Islet precursor cell (in vitro differentiated cells): ENCODE measurements around the gene TMEM174.
A peak's percentile ranks its signal among the peaks of the same experiment; 100 is the strongest.

Experiments used
- DNase-seq: peaks from one replicate; pipeline ENCODE4 v3.0.0-alpha.2; 2018

TMEM174 gene, protein sequence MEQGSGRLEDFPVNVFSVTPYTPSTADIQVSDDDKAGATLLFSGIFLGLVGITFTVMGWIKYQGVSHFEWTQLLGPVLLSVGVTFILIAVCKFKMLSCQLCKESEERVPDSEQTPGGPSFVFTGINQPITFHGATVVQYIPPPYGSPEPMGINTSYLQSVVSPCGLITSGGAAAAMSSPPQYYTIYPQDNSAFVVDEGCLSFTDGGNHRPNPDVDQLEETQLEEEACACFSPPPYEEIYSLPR

DNA sequence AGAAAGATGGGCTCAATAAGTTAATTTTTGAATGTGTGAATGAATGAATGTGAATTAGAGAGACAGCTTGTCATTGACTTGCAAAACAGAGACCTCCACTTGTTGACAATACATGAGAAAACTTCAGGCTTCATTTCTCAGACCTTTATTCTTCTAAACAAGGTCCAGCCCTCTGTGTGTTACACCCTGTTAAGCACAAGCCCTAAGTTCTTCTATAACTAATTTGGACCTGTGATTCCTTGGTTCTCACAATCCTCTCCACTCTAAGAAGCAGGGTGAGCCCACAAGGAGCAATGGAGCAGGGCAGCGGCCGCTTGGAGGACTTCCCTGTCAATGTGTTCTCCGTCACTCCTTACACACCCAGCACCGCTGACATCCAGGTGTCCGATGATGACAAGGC, at the start of gene TMEM174:
Gene TMEM174 (plus strand): TSS at position 243 of the 400 bp plus-strand sequence. CDS start 51 bp downstream, at position 294.
- DNase-seq: no peak

DNA sequence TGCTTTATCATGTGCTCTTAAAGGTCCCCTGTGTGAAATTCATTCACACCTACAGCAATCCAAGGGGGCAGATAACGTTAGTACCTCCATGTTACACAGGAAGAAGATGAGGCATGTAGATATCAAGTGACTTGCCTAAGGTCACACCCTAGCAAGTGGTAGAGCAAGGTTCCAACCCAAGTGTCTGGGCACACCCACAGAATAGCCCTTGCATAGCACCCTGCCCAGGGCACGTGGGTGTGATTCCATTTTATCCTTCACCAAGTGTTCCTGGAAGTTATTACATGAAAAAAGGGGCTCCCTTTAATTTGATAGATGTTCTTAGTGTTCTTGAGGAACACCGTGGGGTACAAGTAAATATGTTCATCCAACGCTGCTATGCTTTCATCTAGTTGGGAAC, 47.7 kb upstream of the TMEM174 start:
- no peak for DNase-seq

DNA sequence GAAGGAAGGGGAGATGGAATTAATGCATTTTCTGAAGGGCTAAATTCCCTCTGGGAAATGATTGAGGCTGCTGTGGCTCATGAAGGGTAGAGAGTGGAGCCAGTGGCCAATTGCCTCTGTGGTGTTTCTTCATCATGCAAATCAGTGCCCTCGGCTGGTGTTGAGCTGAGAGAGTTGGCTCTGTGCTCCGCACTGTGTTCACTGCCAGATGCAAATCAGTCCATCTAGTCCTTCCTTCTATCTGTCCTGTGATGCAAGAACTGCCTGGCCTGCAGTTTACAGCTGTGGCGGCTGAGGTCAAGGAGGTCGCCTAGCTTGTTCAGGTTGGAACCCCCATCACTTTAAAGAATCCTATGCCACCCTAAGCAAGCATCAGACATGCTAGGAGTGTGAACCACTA, 46.6 kb upstream of the TMEM174 start:
- no peak for DNase-seq

DNA sequence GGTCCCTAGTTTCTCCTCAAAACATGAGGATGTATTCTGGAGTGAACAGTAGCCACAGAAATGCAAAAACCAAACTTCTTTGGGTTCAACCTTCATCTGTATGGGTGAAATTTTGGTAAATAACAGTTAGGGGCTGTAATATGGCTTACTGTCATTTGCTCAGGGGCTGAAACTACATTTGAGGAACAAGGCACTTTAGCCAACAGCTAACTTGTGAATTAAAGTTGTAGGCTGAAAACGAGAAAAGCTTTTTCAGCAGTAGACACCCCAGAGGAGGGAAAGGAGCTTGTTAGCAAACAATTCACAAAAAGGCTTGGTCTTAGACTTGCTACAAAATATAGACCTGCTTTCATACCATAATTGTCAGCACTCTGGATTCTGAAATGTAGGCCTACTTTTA, 46.0 kb upstream of the TMEM174 start:
- DNase-seq: no peak

DNA sequence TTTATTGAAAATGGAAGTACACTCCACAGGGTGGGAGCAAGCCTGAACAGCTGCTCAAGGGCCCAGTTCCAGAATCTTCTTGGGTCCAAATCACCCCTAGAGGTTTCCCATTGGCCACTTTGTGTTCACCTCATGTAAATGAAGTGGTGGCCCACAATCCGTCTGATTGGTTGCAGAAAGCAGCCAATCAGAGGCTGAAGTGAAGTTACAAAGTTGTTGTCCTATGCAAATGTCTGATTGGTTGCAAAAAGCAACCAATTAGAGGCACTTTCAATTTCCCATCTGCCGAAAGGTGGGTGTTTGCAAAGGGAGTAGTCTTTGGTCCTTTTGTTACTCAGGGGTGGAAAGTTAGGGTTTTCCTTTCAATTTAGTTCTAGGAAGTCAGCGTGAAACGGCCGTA, 43.9 kb upstream of the TMEM174 start:
- peak; percentile 20 for DNase-seq

DNA sequence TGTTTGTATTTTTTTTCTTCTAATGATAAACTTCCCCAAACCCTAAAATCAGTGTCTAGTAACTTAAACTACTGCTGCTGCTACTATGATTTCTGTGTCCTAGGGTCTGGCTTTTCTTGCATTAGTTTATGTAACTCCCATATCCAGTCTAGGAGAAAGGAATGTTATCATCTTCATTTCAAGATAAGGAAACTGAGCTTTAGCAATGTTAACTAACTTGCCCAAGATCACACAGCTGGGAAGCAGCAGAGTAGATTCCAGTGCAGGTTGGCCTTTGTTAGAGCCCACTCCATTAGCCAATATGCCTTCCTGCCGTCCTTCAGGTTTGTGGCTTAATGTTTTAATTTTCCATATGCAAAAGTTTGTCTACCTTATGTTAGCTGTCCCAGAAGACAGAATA, 42.2 kb upstream of the TMEM174 start:
- no peak for DNase-seq

DNA sequence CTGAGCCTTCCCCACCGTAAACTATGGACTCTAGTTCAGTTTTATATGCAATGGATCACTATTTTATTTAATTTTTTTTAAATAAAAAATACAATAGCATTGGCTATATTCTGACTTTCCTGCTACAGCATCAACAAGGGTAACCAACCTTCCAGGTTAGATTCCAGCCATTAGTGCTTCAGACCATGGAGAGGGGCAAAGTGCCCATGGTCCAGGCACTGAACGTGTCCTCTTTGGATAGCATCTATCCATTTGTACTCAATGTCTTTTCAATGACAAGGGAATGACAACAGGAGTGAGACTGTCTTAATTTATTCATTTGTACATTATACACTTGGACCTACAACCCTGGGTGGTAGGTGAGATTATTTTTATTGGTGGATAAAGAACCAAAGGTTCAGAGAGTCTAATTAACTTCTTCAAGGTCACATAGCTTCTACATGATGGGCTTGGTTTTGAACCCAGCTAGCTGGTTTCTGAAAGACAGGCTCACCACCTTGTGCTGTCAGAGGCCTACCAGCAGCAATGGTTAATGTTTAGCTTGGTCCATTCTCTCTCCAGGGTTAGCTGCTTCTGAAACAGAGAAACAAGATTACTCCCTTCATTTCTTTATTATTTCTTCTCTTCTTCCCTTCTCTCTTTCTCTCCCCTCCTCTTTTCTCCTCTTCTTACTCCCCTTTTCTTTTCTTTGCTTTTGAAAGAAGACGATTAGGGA, 41.1 kb upstream of the TMEM174 start:
- no peak for DNase-seq

DNA sequence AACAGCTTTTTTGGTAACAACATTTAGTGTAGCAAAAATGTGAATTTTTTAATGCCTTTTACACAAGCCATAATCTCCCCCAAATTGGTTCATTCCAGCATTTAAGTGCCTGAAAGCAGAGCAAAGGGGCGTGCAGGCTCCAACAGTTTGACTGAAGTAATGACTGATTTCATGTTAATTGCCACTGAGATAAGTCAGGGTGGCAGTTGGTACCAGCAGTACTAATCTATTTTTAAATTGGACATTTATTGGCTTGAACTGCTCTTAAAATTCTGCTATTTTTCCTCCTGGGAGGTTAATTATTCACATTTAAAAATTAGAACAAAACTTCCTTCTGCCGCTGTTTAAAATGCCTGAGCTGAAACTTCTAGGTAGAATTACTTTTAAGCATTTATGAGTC, 40.2 kb upstream of the TMEM174 start:
- DNase-seq: no peak

DNA sequence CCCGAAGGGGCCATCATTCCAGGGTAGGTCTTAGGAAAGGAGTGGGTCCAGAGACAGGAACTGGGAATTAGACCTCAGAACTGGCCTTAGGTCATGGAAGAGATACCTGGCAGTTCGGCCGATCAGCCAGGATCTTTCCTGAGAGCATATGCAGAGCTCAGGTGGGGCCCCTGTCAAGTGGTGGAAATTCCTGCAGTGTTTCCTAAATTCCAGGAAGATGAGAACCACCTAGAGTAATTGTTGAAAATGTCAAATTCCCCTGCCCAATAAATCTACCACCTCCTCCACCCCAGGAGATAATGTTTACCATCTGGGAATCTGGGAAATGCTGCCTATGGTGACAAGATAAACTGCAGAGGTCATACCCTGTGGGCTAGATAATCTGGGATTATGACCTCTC, 38.0 kb upstream of the TMEM174 start:
- peak; percentile 64 for DNase-seq

DNA sequence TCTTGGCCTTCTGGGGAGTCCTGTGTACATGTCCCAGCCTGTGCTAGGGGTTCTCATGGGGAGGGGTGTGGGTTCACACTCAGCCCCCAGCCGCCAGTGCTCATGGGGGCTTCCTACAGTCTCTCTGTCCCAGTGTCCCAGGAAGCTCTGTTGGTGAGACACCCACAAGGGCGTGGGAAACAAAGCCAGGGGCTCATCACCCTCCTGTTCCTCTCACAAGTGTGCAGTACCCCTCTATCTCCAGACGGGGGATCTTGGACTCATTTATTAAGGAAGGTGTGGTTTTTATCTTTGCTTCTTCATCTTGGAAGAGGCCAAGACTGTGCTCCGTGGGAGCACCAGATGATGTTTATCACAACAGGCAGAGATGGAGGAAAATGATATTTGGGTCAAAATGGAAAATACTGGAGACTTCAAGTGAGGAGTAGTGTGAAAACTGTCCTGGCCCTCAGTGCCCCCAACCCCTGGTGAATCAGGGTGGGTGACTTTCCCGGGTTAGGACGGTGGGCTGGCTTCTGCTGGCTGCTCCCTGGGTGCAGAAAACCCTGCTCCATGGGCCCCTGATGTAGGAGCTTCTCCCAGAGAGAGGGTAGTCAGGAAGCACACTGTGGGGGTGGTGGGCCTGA, 37.5 kb upstream of the TMEM174 start:
- DNase-seq: no peak

DNA sequence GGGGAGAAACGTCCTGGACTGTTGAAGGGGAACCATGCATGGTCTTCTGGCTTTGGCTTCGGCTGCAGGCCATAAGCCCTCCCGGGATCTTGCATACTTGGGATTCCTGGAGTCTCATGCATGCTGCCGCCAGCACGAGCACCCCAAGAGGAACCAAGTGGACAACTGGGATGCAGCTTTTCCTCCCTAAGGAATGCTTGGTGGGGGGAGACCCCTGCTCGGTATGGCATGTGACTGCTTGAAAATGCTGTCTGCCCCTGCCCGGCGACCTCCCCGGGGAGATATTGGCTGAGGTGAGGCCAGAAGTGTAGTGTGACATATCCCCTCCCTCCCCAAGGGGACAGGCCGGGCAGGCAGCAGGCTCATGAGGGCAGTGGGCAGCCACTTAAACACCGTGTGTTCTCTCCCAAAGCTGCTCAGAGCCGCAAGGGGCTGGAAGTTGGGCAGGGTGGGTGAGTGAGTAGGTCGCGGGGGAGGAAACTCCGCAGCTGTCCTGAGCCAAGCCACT, 36.9 kb upstream of the TMEM174 start:
- peak; percentile 87 for DNase-seq

DNA sequence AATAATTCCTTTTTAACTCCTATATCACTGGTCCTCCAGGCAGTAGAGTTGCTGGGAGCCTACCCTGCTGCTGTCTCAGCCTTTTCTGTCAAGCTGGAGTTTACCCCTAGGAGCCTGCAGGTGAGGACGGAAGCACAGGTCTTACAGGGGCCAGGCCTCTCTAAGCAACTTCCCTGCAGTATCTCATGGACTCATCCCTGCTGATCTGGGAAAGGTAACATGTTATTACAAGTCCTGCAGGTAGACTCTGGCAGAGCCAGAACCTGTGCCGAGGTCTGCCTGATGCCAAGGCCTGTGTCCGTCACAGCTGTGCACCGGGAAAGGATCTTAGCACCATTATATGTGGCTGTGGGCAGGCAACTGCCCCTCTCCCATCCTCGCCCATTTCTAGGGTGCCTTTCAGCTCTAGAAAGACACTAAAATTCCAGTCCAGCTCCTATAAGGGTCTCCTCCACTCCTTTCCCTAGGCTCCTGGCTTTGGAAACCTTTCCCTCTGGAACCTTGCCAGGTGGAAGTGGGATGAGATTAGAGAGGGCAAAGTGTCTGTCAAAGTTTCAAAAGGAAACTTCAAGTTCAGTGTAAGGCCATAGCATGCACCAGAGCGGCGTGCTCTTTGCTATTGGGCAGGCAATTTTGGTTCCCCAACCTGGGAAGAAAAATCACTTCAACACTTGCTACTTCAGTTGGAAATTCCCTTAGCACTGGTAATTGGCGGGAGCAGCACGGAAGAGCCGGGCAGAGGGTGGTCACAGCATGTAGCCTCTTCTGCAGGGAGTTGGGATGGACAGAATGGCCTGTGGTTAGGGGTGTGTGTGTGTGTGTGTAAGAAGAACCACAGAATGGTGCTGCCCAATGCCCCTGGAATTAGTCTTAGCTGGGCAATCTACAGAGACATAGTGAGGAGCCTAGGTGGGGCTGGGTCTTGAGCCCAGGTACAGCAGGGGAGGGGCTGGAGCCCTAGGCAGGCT, 35.1 kb upstream of the TMEM174 start:
- no peak for DNase-seq

DNA sequence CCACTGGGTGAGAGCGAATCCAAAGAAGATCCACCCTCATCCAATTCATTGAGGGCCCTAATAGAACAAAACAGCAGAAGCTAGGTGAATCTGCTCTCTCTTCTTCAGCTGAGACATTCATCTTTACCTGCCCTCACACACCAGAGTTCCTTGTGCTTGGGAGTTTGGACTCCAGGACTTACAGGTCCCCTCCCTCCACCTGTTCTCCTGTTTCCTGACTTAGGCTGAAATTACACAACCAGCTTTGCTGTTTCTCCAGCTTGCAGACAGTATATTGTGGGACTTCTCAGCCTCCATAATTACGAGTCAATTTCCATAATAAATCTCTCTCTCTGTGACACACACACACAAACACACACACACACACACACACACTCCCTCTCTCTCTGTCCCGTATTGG, 33.5 kb upstream of the TMEM174 start:
- no peak for DNase-seq

DNA sequence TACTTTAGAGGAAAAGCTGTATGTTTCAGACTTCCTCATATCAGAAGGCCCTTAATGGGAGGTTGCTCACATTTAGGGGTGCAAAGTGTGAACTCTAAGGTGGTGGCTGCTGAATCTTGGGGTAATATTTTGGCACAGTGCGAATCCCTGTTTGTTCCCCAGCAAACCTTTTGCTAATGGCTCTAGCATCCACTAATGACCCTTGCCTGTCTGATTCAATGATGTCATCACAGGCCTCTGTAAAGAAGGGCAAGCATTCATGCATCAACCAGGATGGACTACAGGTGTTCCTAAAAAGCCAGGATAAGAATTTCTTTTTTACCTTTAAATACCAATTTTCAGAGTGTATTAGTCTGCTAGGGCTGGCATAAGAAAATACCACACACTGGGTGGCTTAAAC, 32.2 kb upstream of the TMEM174 start:
- DNase-seq: no peak

DNA sequence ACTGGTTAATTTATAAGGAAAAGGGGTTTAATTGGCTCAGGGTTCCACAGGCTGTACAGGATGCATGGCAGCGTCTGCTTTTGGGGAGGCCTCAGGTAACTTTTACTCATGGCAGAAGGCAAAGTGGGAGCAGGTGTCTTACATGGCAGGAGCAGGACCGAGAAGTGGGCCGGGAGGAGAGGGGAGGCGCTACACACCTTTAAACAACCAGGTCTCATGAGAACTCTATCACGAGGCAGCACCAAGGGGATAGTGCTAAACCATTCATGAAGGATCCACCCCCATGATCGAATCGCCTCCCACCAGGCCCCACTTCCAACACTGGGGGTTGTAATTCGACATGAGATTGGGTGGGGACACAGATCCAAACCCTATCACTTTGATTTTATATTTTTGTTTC, 31.0 kb upstream of the TMEM174 start:
- DNase-seq: no peak

DNA sequence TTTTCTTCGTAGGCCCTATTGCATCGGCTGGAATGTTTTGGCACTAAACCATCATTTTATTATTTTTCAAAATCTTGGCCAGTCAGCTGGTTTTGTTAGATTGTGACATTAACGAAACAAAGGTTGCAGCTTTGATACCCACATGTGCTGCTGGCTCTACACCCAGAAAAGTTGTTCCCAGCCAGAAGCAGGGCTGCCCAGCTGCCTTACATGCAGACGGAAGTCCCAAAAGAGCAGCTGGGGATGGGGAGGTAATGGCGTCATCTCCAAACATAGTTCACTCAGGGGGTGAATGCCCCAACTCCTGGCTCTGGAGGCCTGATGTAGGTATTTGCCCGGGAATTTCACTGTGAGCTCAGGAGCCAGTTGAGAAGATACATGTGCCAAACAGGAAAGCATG, 29.3 kb upstream of the TMEM174 start:
- no peak for DNase-seq

DNA sequence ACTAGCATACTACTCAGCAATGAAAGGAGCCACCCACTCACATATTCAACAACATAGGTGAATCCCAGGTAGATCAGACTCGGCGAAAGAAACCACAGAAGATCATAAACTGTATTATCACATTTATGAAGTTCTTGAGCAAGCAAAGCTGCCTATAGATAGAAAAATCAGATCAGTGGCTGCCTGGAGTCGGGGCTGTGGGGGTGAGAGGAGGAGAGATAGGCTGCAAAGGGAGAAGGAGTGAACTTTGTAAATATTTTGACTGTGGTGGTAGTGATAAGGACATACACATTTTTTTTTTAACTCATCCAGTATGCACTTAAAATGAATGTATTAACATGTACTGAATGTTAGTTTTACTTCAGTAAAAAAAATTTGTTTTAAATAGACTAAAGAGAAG, 23.5 kb upstream of the TMEM174 start:
- DNase-seq: no peak

DNA sequence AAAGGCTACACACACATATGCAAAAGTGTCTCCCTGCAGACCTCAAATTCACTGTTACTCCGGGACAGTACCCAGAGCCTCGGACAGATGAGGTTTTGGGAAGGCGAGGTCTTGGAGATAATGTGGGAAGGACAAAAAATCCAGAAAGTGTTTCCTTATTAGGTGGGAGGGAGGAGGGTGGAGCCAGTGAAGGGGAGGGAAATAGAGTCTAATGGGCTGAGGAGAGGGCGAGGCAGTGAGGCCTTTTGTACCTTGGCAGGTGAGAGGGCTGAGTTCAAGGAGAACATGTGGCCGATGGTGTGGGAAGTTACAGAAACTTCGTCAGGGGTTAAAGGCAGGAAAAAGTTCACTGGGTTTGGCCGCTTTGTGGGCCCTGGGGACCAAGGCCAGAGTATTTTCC, 22.1 kb upstream of the TMEM174 start:
- DNase-seq: no peak

DNA sequence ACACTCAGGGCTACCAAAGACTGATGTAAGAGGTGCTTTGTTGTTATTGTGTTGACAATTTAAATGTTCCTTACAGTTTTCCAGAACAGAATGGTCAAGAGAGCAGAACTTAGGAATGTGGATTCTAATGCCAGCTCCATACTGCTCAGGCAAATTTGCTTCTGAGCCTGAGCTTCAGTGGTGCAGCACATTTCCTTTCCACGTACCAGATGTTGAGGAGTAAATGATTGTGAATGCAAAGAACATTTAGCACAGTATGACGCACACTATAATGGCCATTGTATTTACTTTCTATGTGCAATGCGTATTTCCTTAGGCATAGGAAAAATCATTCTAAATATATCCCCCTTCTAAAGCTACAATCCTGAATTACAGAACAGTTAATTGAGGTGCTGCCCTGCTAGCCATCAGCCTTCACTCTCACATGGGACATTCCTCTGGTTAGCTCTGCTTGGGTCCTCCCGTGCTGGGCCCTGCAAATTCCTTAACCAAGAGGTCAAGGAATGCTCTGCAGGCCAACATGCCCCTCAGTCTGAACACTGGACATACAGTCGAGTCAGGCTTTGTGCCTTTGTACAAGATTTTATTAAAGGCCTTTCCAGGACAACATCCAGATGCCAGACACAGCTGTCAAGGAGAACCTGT, 21.1 kb upstream of the TMEM174 start:
- peak; percentile 68 for DNase-seq

DNA sequence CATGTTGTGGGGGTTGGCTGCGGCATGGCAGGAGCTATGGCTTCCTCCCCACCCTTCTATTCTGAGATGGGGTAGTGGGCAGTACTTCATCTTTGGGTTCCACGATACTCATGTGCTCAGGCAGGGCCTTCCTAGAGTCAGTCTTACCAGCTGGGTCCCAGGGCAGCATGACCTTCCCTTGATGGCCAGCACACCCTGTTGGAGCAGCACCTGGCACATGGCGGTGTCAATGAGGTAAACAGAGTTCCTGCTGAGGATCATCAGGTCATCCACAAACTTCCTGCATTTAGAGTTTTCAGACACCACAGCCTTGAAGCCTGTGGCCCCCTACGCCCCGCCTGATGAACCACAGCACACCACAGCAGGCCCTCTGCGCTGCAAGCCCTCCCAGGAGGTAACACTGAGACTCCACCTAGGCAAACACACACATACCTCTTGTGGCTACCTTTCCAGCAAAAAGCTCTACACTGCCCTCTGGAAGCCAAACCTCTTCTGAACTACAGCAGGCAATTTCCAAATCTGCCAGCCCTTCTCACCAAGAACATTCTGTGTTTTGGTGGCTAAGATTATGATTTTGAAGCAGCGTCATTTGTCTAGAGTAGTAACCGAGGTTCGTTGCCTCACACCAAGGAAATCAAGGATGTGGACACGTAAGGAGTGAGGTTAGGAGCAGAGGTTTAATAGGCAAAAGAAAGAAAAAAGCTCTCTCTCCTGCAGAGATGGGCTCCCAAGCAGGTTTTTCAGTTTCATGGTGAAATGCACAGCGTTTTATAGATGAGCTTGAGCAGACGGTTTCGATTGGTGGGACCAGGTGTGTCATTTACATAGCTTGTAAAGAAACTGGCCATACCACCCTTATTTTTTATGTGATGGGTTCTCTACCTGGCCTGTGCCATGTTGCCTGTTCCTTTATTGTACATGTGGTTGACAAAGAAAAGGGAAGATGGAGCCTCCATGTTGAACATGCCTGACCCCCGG, 20.3 kb upstream of the TMEM174 start:
- no peak for DNase-seq

DNA sequence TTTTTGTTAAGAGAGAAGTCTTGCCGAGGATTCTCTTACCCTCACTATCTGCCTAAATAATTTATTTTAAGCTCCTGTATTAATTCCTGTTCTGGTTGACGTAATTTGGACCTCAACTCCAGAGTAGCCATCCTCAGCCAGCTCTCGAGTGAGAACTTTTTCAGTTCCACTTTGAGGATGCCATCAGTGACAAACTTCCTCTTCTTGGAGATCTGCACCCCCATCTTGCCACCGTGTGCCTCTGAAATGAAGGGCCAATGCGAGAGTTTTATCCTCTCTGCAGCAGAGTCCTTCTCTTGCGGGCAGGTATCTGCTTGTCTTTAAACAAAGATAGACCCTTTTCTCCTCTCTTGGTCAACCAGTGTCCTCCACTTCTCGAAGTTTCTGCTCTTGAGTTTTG, 19.5 kb upstream of the TMEM174 start:
- DNase-seq: no peak
